Hematopoietic multipotent progenitor cell treated with erythropoietin and hydrocortisone succinate and interleukin-3 and kit ligand, for 15 days (in vitro differentiated cells): Measurements from ENCODE around the gene PSME3IP1.

Experiments used
- DNase-seq: peaks from one replicate; pipeline ENCODE4 v3.0.0-alpha.2; 2015; ENCODE audit warnings: low spot score

PSME3IP1 gene

GRCh38 chr16:57167538-57167937, 18.3 kb downstream of the PSME3IP1 start:
- no peak for DNase-seq

DNA sequence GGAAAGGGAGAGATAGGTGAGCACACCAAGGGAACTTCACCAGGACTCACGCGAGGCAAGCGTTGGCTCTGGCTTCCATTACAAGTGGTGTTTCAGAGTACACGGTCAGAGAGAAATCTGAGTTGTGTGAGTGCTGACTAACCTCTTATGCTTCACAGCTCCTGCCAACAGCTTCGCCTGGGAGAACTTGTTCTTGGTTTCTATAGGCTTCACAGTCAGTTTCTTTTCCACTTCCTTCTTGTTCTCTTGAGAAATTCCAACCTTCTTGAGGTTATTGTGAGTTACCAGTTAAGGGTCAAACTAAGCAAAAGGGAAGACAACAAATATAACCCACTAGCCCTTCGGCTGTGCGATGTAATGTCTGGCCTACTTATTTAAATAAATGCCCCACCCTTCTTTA, 18.9 kb downstream of the PSME3IP1 start:
- no peak for DNase-seq

- DNase-seq = no peak
Observed at GRCh38 chr16:57166451-57166850, 19.4 kb downstream of the PSME3IP1 start.

DNA sequence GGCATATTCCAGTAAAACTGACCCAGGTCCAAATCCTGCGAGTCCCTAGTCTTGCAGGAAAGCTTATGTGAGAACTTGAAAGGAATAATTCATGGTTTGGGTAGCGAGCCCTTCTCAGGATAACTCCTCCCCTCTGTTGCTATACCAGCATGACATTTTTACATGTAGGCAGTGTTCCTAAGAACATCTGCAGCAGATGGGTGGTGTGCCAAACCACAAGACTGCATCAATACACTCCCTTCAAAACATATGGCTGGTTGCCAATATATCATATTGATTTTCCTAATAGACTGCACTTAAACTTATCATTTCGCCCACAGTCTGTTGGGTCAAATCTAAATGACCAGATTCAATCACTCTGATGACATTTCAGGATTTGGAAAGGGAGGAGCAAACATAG, 19.9 kb downstream of the PSME3IP1 start:
- DNase-seq = peak; percentile 27

GRCh38 chr16:57165483-57165882, 20.4 kb downstream of the PSME3IP1 start:
- DNase-seq = no peak

DNA sequence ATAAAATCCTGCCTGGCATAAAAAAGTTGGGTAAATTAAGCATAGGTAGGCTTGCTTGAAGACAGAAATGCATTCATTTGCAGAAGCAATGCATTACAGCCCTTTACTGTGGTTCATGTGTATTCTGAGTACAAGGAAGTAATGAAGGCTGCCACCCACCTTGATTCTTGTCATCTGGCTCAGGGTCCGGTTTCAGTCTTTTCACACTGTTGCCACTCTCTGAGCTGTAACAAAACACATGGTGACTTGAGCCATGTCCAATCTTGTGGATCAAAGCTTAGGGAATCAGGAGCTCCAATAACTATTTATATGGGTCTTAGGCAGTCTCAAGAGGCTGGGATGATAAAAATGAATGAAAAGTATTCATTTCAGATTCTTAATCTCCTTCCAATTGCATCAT, 22.0 kb downstream of the PSME3IP1 start:
- no peak for DNase-seq

- no peak for DNase-seq
Observed at GRCh38 chr16:57159447-57159846, 26.4 kb downstream of the PSME3IP1 start.

GRCh38 chr16:57157533-57157932, 28.3 kb downstream of the PSME3IP1 start:
- no peak for DNase-seq

GRCh38 chr16:57156351-57156703, 29.5 kb downstream of the PSME3IP1 start:
- no peak for DNase-seq

- DNase-seq = no peak
Observed at GRCh38 chr16:57155702-57156350, 30.0 kb downstream of the PSME3IP1 start.

DNA sequence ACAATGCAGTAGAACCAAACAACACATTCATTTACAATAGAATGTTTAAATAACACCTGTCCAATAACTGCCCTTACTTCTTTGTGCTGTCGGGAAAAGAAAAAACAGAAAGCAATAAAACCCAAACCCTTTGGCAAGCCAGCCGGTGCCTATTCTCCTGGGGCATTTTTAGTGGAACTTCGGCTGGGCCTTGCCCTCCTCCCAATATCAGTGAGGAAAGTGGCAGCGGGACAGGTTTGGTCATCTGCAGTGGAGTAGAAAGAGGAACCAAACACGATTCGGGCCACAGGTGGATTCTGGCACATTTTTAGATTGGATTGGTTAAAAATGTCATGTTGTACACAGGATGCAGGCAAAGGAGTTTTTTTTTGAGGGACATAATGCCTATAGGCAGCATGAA, 32.0 kb downstream of the PSME3IP1 start:
- no peak for DNase-seq

DNA sequence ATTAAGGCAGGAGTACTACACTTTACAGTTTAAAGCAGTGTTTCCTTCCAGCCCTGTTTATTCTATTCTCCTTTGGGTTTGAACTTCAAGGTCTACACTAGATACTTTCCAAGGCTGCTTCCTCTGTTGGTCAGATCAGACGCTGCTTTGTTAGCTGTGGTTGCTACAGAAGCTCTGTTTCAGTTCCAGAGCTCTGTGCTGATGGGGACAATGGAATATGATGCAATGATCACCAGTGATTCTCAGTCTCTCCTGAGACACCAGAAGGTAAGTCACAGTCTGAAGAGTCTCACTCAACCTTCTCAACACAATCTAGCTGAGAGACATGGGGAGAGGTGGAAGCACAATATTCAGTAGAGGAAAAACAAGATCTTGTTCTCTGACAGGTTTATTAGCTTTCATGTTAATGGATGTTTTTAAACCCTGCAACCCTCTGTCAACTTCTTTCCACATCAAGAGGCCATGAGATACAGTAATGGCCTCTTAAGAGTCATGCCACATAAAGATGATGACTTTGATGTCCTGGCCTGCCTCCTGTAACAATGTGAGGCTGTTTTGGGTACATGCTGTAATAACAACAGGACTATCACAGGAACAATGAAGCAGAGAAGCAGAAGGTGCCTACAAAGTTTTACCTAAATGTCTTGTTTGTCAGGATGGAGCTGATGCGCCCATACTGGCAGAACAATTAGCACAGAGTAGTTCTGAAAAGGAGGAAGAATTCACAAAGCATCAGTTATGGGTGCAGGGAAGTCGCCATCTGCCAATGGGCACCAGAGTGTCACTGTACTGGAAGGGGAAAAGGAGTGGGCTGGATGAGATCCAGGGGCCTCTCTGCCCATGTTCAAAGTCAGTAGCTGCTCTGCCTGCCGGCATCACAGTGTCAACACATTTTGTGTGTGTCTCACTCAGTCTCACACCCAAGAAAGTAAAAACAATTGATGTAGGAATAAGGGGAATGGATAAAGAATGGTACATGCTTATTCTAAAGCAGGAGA, 33.4 kb downstream of the PSME3IP1 start:
- no peak for DNase-seq

- DNase-seq = no peak
Observed at GRCh38 chr16:57151369-57151768, 34.5 kb downstream of the PSME3IP1 start.

DNA sequence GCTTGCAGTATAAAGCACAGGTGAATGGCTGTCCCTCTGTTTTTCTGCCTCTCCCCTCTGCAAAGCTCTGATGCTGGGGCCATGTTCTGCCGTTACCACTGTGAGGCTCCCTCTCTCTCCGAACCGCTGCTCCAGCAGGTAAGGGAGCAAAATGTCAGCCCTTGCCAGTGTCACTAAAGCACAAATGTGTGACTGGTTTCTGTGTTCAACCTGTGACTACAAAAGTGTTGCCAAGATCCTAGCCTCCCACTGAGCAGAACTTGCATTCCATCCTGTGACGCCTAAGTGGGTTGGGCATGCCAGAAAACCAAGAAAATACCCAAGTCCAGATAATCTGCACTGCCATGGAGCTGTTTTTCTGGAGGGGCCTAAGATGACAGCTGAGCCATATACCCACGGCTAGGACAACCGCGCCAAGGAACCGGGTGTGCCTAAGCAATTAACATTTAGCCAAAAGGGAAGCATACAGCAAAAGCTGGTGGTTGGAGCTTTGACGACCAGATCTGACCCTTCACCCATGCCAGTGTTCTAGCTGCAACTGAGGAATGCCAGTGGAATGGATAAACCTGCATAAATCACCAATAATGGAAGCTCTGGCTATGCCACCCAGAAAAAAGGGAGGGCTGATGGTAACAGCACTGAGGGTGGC, 35.0 kb downstream of the PSME3IP1 start:
- no peak for DNase-seq

- no peak for DNase-seq
Observed at GRCh38 chr16:57149391-57149790, 36.4 kb downstream of the PSME3IP1 start.

DNA sequence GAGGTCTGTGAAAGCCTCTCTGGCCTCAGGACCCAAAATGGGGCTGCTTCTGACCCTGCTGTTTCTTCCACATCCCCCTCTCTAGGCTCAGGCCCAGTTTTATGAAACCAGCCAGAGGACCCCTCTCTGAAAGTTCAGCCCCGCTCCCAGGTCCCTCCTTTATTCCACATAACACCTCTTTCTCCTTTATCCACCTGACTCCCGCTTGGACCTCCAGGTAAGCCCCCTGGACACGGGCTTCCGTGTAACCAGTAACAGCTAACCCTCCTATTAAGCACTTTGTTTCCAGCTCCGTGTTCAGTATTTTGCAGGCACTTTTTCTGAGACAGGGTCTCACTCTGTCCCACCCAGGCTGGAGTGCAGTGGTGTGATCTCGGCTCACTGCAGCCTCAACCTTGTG, 37.4 kb downstream of the PSME3IP1 start:
- DNase-seq = no peak

GRCh38 chr16:57147381-57148221, 38.2 kb downstream of the PSME3IP1 start:
- no peak for DNase-seq

DNA sequence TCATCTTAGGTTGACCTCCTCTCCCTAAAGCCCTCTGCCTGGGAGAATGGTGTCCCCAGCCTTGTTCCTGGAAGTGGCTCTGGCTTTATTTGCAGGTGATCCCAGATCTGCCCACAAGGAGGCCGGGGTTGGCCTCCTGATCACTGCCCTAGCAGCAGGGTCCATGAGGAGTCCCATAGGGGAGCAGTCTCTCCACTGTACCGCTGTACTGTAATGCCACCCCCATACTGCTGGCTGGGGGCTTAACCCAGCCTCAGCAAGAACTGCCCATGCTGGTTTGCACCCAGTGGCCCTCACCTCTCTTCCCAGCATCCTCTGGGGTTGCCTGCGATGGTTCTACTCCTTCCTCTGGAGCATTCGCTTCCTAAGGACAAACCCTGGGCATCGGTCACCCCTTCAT, 39.1 kb downstream of the PSME3IP1 start:
- DNase-seq = no peak

DNA sequence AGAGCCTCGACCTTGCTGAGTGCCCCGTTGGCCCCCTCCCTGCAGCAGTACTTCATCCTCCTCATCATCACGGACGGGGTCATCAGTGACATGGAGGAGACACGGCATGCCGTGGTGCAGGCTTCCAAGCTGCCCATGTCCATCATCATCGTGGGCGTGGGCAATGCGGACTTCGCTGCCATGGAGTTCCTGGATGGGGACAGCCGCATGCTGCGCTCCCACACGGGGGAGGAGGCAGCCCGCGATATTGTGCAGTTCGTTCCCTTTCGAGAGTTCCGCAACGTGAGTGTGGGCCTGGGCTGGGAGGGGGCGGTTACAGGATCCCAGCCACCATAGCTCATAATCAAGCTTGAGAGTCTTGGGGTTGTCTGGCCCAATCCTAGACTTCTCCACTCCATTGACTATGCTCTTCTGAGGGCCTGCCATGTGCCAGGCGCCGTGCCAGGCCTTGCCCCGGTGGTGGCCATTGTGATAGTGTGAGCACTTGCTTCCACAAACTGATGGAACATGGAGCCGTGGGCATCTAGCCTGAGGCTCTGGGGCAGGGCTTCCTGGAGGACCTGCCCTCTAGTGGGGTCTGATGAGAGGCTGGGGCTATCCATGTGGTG, 39.7 kb downstream of the PSME3IP1 start:
- DNase-seq = no peak

DNA sequence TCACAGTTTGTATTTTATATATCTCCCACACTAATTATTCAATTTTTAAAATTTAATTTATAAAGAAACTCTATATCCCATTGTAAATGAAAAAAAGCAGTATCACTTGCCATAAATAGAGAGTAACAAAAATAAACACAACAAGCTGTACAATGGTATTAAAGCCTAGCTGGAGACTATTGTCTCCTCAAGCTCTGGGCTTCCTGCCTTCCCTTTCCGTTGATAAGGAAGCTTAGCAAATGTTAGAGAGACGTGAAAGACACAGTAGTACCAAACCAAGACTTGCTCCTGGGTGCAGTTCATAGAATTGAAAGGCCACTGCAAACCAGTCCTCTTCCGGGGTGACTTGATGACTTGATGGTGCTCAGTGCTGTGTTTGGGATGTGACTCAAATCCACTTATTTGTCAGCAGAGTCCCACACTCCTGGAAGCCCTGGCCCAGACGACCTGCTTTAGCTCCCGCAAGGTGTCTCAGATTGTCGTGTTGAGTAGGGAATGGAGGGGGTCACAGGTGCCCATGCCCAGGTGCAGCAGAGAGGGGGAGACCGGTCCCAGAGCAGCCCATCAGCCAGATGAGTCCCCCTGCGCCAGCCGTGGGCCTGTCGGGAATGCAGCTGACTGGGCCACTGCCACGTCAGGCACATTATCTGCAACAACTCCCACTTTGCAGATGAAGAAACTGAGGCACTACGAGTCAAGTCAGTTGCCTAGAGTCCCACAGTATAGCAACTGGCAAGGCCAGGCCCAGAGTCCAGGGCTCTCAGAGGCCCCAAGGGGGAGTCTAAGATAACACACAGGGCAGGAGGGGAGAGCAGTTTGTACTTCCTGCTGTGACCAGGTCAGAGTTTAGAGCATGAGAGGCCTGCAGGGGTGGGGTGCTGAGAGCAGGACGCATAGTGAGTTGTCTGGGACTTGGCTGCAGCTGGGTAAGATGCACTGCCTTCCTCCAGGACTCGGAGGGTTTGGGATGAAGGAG, 40.5 kb downstream of the PSME3IP1 start:
- no peak for DNase-seq
